Esophagus squamous epithelium (tissue), 4 donors: ENCODE data around the gene PEAR1.

Source experiments
- POLR2A ChIP-seq, 4 donors: fragments of 450-650 bp; IDR thresholded peaks; one replicate each; pipeline ENCODE4 v1.6.1; 2017; ENCODE audit warnings: antibody characterized with exemption in 4 of 4, mild to moderate bottlenecking in 4 of 4, moderate library complexity in 3 of 4
- TF ChIP-seq, protein P1 (sequence below), 6 experiments: fragments of 450-650 bp in 4 of 6; fragments of 200-600 bp in 2 of 6; sonication (generic) in 2 of 6; IDR thresholded peaks; one replicate each; pipeline ENCODE4 v1.5.1; 2016 to 2019; ENCODE audit warnings: antibody characterized with exemption in 6 of 6, mild to moderate bottlenecking in 4 of 6, moderate library complexity in 4 of 6

DNA sequence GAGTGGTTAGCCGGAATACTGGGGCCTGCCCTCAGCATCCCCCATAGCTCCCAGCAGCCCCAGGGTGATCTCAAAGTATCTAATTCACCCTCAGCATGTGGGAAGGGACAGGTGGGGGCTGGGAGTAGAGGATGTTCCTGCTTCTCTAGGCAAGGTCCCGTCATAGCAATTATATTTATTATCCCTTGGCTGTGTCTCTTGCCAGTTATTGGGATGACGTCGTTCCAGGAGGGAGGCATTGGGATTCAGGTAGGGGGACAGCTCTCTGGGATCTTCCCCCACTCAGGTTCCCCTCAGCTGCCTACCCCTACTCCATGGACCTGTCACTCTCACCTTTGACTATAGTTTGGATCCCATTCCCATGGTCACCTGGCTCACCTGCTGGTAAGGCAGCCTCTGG is 11.9 kb upstream of the PEAR1 start:
- TF ChIP-seq, protein P1, sequence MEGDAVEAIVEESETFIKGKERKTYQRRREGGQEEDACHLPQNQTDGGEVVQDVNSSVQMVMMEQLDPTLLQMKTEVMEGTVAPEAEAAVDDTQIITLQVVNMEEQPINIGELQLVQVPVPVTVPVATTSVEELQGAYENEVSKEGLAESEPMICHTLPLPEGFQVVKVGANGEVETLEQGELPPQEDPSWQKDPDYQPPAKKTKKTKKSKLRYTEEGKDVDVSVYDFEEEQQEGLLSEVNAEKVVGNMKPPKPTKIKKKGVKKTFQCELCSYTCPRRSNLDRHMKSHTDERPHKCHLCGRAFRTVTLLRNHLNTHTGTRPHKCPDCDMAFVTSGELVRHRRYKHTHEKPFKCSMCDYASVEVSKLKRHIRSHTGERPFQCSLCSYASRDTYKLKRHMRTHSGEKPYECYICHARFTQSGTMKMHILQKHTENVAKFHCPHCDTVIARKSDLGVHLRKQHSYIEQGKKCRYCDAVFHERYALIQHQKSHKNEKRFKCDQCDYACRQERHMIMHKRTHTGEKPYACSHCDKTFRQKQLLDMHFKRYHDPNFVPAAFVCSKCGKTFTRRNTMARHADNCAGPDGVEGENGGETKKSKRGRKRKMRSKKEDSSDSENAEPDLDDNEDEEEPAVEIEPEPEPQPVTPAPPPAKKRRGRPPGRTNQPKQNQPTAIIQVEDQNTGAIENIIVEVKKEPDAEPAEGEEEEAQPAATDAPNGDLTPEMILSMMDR (IDR thresholded peaks at IDR 0.05), result no peak
- no peak for TF ChIP-seq POLR2A (IDR thresholded peaks at IDR 0.05)
